IPS-18c (cell line): ENCODE measurements around the gene PCDHGA2.
"Not testable (repeated sequence)": the region's sequence is repeated elsewhere in the genome, so short reads cannot be mapped to it uniquely, and the experiment has no call there.

ENCODE experiments used
- H3K4me3 ChIP-seq: 2 replicates; pipeline ENCODE4 v1.7.0; 2013; ENCODE audit warnings: low read depth, mild to moderate bottlenecking, low read length, moderate library complexity; ENCODE audit not compliant: insufficient read depth
- H3K9me3 ChIP-seq: one replicate; pipeline ENCODE4 v1.6.1; 2013; ENCODE audit warnings: mild to moderate bottlenecking, low read length, moderate library complexity; ENCODE audit not compliant: control insufficient read depth, insufficient read depth

PCDHGA2 gene

GRCh38 chr5:141369994-141370848, 31.7 kb downstream of the PCDHGA2 start, which contains the start of gene PCDHGB3:
Gene PCDHGB3 (plus strand): TSS chr5:141370242. CDS start chr5:141370395, 153 bp downstream.
- H3K9me3 ChIP-seq: peaks cover 16% of the 10 kb centered on the region
- H3K4me3 ChIP-seq: no peak within 1 kb of the TSS

- peaks cover 17% of the 10 kb centered on the region for H3K9me3 ChIP-seq
- H3K4me3 ChIP-seq: no peak overlapping the region
Observed at GRCh38 chr5:141371572-141372475, 33.3 kb downstream of the PCDHGA2 start.

- Histone ChIP-seq H3K4me3 (no peak within 1 kb of the TSS; the same call in 1 of the 2 replicates), H3K9me3 (peaks cover 17% of the 10 kb centered on the region)
Observed at GRCh38 chr5:141373673-141374317, 35.2 kb downstream of the PCDHGA2 start, which contains the start of gene PCDHGA6. Gene PCDHGA6 (plus strand): TSS chr5:141373891. CDS start chr5:141374084, 193 bp downstream.

- Histone ChIP-seq H3K4me3 (no peak overlapping the region; the same call in 1 of the 2 replicates), H3K9me3 (peaks cover 17% of the 10 kb centered on the region)
Observed at GRCh38 chr5:141374627-141375026, 36.1 kb downstream of the PCDHGA2 start.

GRCh38 chr5:141375444-141376155, 37.0 kb downstream of the PCDHGA2 start:
- not testable (repeated sequence) for H3K4me3 ChIP-seq
- H3K9me3 ChIP-seq: peaks cover 20% of the 10 kb centered on the region

GRCh38 chr5:141382469-141383294, 44.1 kb downstream of the PCDHGA2 start, which contains the start of gene PCDHGA7:
Gene PCDHGA7 (plus strand): TSS chr5:141382742. CDS start chr5:141382900, 158 bp downstream.
- peaks cover 10% of the 10 kb centered on the region for H3K9me3 ChIP-seq
- no peak within 1 kb of the TSS; the same call in 1 of the 2 replicates for H3K4me3 ChIP-seq

GRCh38 chr5:141383345-141383744, 44.8 kb downstream of the PCDHGA2 start:
- Histone ChIP-seq H3K4me3 (no peak overlapping the region), H3K9me3 (peaks cover 13% of the 10 kb centered on the region)

- Histone ChIP-seq H3K9me3 (peaks cover 22% of the 10 kb centered on the region), H3K4me3 (no peak overlapping the region)
Observed at GRCh38 chr5:141384471-141385267, 46.1 kb downstream of the PCDHGA2 start.

GRCh38 chr5:141387557-141388311, 49.2 kb downstream of the PCDHGA2 start, which contains the start of gene PCDHGB4:
Gene PCDHGB4 (plus strand): TSS chr5:141387698. CDS start chr5:141387885, 187 bp downstream.
- H3K9me3 ChIP-seq: peaks cover 19% of the 10 kb centered on the region
- H3K4me3 ChIP-seq: not testable (repeated sequence)

- Histone ChIP-seq H3K9me3 (peaks cover 24% of the 10 kb centered on the region), H3K4me3 (peak overlapping the region; percentile 20; the same call in 1 of the 2 replicates)
Observed at GRCh38 chr5:141388661-141389060, 50.1 kb downstream of the PCDHGA2 start.

GRCh38 chr5:141389153-141390042, 50.8 kb downstream of the PCDHGA2 start:
- Histone ChIP-seq H3K4me3 (peak overlapping the region; percentile 20; the same call in 1 of the 2 replicates), H3K9me3 (peaks cover 22% of the 10 kb centered on the region)

GRCh38 chr5:141392429-141393198, 54.1 kb downstream of the PCDHGA2 start, which contains the start of gene PCDHGA8:
Gene PCDHGA8 (plus strand): TSS chr5:141392633. CDS start chr5:141392814, 181 bp downstream.
- H3K4me3 ChIP-seq: no peak within 1 kb of the TSS; the same call in 1 of the 2 replicates
- peaks cover 22% of the 10 kb centered on the region for H3K9me3 ChIP-seq
